ENCODE results near the gene LRRC75B.

Gene LRRC75B

GRCh38 chr22:24585461-24585860 is 7.4 kb downstream of the LRRC75B start:
- TF ChIP-seq CTCF (IDR thresholded peaks at IDR 0.05; ENCODE audit: insufficient read depth, missing control alignments) = no peak
- DNase-seq (ENCODE audit: insufficient read length, low spot score) (no peak), FAIRE-seq (no peak)

GRCh38 chr22:24584871-24585411 is 7.9 kb downstream of the LRRC75B start:
- TF ChIP-seq CTCF (IDR thresholded peaks at IDR 0.05; ENCODE audit: insufficient read depth, missing control alignments) = no peak
- no peak for DNase-seq (ENCODE audit: insufficient read length, low spot score)
- FAIRE-seq = no peak

GRCh38 chr22:24584166-24584790 is 8.6 kb downstream of the LRRC75B start:
- FAIRE-seq (no peak), DNase-seq (ENCODE audit: insufficient read length, low spot score) (no peak)
- no peak for TF ChIP-seq CTCF (IDR thresholded peaks at IDR 0.05; ENCODE audit: insufficient read depth, missing control alignments)

GRCh38 chr22:24583221-24584165 is 9.4 kb downstream of the LRRC75B start:
- FAIRE-seq = no peak
- no peak for TF ChIP-seq CTCF (IDR thresholded peaks at IDR 0.05; ENCODE audit: insufficient read depth, missing control alignments)

GRCh38 chr22:24582056-24582814 is 10.6 kb downstream of the LRRC75B start:
- FAIRE-seq (no peak), DNase-seq (ENCODE audit: insufficient read length, low spot score) (no peak)
- no peak for TF ChIP-seq CTCF (IDR thresholded peaks at IDR 0.05; ENCODE audit: insufficient read depth, missing control alignments)

More at GRCh38 chr22:24583221-24584165, 9.4 kb downstream of the LRRC75B start:
- no peak for DNase-seq (ENCODE audit: insufficient read length, low spot score)

- DNase-seq (ENCODE audit: insufficient read length, low spot score) (no peak), FAIRE-seq (no peak)
- no peak for TF ChIP-seq CTCF (IDR thresholded peaks at IDR 0.05; ENCODE audit: insufficient read depth, missing control alignments)
These were observed 12.6 kb downstream of the LRRC75B start for GRCh38 chr22:24580276-24580675.

Data from D721Med (cell line).